SK-N-SH treated with all-trans-retinoic acid at 6 μM for 48 hours (cell line): ENCODE measurements around the gene SDR39U1.

Source experiments
- CREB5 ChIP-seq: fragments of 250-450 bp; sonication (Bioruptor Pico); IDR thresholded peaks from 2 replicates; pipeline ENCODE4 v1.5.1; 2020; ENCODE audit warnings: low read depth, mild to moderate bottlenecking, moderate library complexity
- CSDC2 ChIP-seq: fragments of 250-450 bp; sonication (Bioruptor Pico); IDR thresholded peaks from 2 replicates; pipeline ENCODE4 v1.5.0; 2020; ENCODE audit warnings: mild to moderate bottlenecking, moderate library complexity
- SNAI2 ChIP-seq: fragments of 250-450 bp; sonication (Bioruptor Pico); IDR thresholded peaks from 2 replicates; pipeline ENCODE4 v1.5.0; 2020; ENCODE audit warnings: mild to moderate bottlenecking, moderate library complexity
- ZFP30 ChIP-seq: fragments of 450-650 bp; formaldehyde crosslinking; IDR thresholded peaks from 2 replicates; pipeline ENCODE4 v1.5.0; 2022; ENCODE audit warnings: mild to moderate bottlenecking, moderate library complexity
- TF ChIP-seq, protein P1 (sequence below): fragments of 250-450 bp; sonication (Bioruptor Pico); IDR thresholded peaks from 2 replicates; pipeline ENCODE4 v1.8.0; 2020; ENCODE audit warnings: mild to moderate bottlenecking, moderate library complexity, borderline replicate concordance

- no peak for TF ChIP-seq CSDC2 (CRISPR knock-in tag)
- TF ChIP-seq SNAI2 (CRISPR knock-in tag) = no peak
- TF ChIP-seq, protein P1, sequence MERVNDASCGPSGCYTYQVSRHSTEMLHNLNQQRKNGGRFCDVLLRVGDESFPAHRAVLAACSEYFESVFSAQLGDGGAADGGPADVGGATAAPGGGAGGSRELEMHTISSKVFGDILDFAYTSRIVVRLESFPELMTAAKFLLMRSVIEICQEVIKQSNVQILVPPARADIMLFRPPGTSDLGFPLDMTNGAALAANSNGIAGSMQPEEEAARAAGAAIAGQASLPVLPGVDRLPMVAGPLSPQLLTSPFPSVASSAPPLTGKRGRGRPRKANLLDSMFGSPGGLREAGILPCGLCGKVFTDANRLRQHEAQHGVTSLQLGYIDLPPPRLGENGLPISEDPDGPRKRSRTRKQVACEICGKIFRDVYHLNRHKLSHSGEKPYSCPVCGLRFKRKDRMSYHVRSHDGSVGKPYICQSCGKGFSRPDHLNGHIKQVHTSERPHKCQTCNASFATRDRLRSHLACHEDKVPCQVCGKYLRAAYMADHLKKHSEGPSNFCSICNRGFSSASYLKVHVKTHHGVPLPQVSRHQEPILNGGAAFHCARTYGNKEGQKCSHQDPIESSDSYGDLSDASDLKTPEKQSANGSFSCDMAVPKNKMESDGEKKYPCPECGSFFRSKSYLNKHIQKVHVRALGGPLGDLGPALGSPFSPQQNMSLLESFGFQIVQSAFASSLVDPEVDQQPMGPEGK (CRISPR knock-in tag) = no peak
- no peak for TF ChIP-seq CREB5 (CRISPR knock-in tag)
- no peak for TF ChIP-seq ZFP30 (CRISPR knock-in tag)
Measured at GRCh38 chr14:24483604-24484252, 41.2 kb upstream of the SDR39U1 start.
